Measurements from ENCODE around the gene CAMTA1.

DNA sequence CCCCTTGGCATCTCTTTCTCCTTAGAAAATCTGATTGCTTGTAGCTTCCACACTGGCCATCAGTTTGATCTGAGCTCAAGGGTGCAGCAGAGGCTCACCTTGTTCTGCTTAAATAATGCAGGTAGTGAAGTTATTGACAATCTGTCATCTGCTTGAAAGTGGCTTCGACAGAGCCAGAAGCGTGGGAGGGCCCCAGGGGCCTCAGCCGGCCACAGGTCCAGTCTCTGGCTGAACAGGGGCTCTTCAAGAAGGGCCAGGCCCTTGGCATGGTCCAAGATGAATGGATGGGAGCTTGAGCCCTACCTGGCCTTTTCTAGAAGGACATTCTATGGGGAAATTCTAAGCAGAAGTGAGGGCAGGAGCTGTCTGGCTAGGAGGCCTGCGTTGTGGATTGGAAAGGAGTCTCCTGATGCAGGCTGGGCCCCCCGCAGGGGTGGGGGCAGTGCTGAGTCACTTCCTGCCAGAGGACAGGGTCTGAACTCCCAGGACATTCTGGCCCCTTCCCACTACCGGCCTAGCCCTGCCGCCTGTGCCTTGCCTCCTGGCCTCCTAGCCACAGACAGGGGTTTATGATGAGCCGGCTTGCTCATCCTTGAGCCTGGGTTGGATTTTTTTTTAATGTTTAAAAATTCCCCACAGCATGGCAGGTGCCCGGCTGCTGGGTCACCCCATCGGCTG lies 823.5 kb downstream of the CAMTA1 start:
- TF ChIP-seq, protein P1, sequence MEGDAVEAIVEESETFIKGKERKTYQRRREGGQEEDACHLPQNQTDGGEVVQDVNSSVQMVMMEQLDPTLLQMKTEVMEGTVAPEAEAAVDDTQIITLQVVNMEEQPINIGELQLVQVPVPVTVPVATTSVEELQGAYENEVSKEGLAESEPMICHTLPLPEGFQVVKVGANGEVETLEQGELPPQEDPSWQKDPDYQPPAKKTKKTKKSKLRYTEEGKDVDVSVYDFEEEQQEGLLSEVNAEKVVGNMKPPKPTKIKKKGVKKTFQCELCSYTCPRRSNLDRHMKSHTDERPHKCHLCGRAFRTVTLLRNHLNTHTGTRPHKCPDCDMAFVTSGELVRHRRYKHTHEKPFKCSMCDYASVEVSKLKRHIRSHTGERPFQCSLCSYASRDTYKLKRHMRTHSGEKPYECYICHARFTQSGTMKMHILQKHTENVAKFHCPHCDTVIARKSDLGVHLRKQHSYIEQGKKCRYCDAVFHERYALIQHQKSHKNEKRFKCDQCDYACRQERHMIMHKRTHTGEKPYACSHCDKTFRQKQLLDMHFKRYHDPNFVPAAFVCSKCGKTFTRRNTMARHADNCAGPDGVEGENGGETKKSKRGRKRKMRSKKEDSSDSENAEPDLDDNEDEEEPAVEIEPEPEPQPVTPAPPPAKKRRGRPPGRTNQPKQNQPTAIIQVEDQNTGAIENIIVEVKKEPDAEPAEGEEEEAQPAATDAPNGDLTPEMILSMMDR (IDR thresholded peaks at IDR 0.05; ENCODE audit: borderline replicate concordance, extremely low read depth, low read length, poor library complexity, severe bottlenecking) = no peak
- TF ChIP-seq EZH2 (IDR thresholded peaks at IDR 0.05; ENCODE audit: borderline replicate concordance, low read depth, low read length, severe bottlenecking) = no peak

Measured in DND-41 (cell line).